K562 (cell line): ENCODE measurements around the gene CBFA2T3. TPM values are rescaled to one million over a fixed set of nuclear protein-coding genes. Genes with fewer than 3 reads are reported as not detected.

Source experiments
- BRD4 ChIP-seq: fragments of 200-600 bp; sonication (generic); IDR thresholded peaks from 2 replicates; pipeline ENCODE4 v1.6.1; 2017; ENCODE audit warnings: inconsistent platforms
- HDAC6 ChIP-seq: IDR thresholded peaks from 2 replicates; pipeline ENCODE4 v1.6.1; 2012; ENCODE audit warnings: low read depth, mild to moderate bottlenecking, control low read depth, inconsistent platforms, low read length, moderate library complexity
- HMG20B ChIP-seq: fragments of 250-450 bp; sonication (Bioruptor Pico); IDR thresholded peaks from 2 replicates; pipeline ENCODE4 v1.5.0; 2021; ENCODE audit warnings: mild to moderate bottlenecking
- MAFG ChIP-seq: fragments of 450-650 bp; conservative IDR thresholded peaks from 2 replicates; pipeline ENCODE4 v1.6.1; 2016; ENCODE audit warnings: missing genetic modification characterization, missing compliant biosample characterization
- MCM2 ChIP-seq: fragments of 450-650 bp; IDR thresholded peaks from 2 replicates; pipeline ENCODE4 v1.6.1; 2017; ENCODE audit warnings: low read depth, mild to moderate bottlenecking
- POU5F1 ChIP-seq: fragments of 150-350 bp; IDR thresholded peaks from 2 replicates; pipeline ENCODE4 v1.6.1; 2014; ENCODE audit warnings: borderline replicate concordance, low read length, low read depth, mild to moderate bottlenecking; ENCODE audit not compliant: partially characterized antibody
- RBM25 ChIP-seq: fragments of 200-400 bp; formaldehyde crosslinking; IDR thresholded peaks from 2 replicates; pipeline ENCODE4 v1.6.1; 2018; ENCODE audit warnings: low read length, low read depth, moderate library complexity; ENCODE audit not compliant: severe bottlenecking
- RREB1 ChIP-seq: fragments of 250-450 bp; sonication (Bioruptor Pico); IDR thresholded peaks from 2 replicates; pipeline ENCODE4 v1.4.0; 2020
- ZKSCAN1 ChIP-seq: fragments of 150-350 bp; IDR thresholded peaks from 2 replicates; pipeline ENCODE4 v1.6.1; 2016; ENCODE audit warnings: low read depth, low read length
- ZNF274 ChIP-seq: IDR thresholded peaks from 2 replicates; pipeline ENCODE4 v1.6.1; 2011; ENCODE audit warnings: low read depth, mild to moderate bottlenecking, low read length, moderate library complexity, borderline replicate concordance
- ZNF76 ChIP-seq: fragments of 250-450 bp; sonication (Bioruptor Pico); IDR thresholded peaks from 2 replicates; pipeline ENCODE4 v1.4.0; 2020; ENCODE audit warnings: mild to moderate bottlenecking, moderate library complexity, borderline replicate concordance
- polyA plus RNA-seq, 8 experiments: library from polyadenylated mRNA; depleted of rRNA in 4 of 8; stranded (reverse) in 5 of 8; unstranded in 3 of 8; fragments of >200 nt; fragmentation: Nextera tagmentation in 2 of 8; fragmentation: Illumina TruSeq in 1 of 8; extraction: Ambion mirVana in 2 of 8; extraction: Trizol in 1 of 8; gene quantifications; 2 replicates each; pipeline versions ENCODE4 v1.2.1 to v1.2.3, GENCODE V29; 2011 to 2014; ENCODE audit warnings: inconsistent platforms in 1 of 8, missing spikeins in 1 of 8
- total RNA-seq, 7 experiments: library from RNA; depleted of rRNA in 6 of 7; stranded (reverse); fragments of >200 nt in 6 of 7; fragmentation: Illumina TruSeq in 2 of 7; extraction: Trizol in 2 of 7; gene quantifications; 2 replicates each; pipeline versions ENCODE4 v1.2.1 to v1.2.3, GENCODE V29; 2011 to 2021; ENCODE audit warnings: low replicate concordance in 1 of 7
- TF ChIP-seq, protein P1 (sequence below): fragments of 250-450 bp; sonication (Bioruptor Pico); IDR thresholded peaks from 2 replicates; pipeline ENCODE4 v1.8.0; 2021; ENCODE audit warnings: moderate library complexity, mild to moderate bottlenecking, inconsistent platforms
- TF ChIP-seq, protein P2 (sequence below): fragments of 200-800 bp; sonication (Bioruptor generic); IDR thresholded peaks from 2 replicates; pipeline ENCODE4 v1.6.1; 2017; ENCODE audit warnings: missing genetic modification characterization, missing compliant biosample characterization
- TF ChIP-seq, protein P3 (sequence below): sonication (generic); formaldehyde crosslinking; IDR thresholded peaks from 2 replicates; pipeline ENCODE4 v1.8.0; 2023; ENCODE audit warnings: mild to moderate bottlenecking, missing genetic modification reagents

Gene CBFA2T3
- total and polyA plus RNA-seq, 9 of the 15 experiments (the other 6 are each of a cell fraction or from before 2014, with no cell fraction given) = 2.3 to 145 (median 6.7) TPM

GRCh38 chr16:89009343-89010209 is 32.6 kb upstream of the CBFA2T3 start (continued):
- TF ChIP-seq, protein P1, sequence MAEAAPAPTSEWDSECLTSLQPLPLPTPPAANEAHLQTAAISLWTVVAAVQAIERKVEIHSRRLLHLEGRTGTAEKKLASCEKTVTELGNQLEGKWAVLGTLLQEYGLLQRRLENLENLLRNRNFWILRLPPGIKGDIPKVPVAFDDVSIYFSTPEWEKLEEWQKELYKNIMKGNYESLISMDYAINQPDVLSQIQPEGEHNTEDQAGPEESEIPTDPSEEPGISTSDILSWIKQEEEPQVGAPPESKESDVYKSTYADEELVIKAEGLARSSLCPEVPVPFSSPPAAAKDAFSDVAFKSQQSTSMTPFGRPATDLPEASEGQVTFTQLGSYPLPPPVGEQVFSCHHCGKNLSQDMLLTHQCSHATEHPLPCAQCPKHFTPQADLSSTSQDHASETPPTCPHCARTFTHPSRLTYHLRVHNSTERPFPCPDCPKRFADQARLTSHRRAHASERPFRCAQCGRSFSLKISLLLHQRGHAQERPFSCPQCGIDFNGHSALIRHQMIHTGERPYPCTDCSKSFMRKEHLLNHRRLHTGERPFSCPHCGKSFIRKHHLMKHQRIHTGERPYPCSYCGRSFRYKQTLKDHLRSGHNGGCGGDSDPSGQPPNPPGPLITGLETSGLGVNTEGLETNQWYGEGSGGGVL (CRISPR knock-in tag) = no peak
- TF ChIP-seq MAFG (tag) (no peak), ZNF76 (CRISPR knock-in tag) (no peak), RREB1 (CRISPR knock-in tag) (no peak), ZNF274 (no peak), POU5F1 (no peak), BRD4 (no peak), HMG20B (no peak), ZKSCAN1 (no peak), MCM2 (no peak), RBM25 (no peak), HDAC6 (no peak)
- TF ChIP-seq, protein P2, sequence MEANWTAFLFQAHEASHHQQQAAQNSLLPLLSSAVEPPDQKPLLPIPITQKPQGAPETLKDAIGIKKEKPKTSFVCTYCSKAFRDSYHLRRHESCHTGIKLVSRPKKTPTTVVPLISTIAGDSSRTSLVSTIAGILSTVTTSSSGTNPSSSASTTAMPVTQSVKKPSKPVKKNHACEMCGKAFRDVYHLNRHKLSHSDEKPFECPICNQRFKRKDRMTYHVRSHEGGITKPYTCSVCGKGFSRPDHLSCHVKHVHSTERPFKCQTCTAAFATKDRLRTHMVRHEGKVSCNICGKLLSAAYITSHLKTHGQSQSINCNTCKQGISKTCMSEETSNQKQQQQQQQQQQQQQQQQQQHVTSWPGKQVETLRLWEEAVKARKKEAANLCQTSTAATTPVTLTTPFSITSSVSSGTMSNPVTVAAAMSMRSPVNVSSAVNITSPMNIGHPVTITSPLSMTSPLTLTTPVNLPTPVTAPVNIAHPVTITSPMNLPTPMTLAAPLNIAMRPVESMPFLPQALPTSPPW (CRISPR knock-in tag) = no peak
- TF ChIP-seq, protein P3, sequence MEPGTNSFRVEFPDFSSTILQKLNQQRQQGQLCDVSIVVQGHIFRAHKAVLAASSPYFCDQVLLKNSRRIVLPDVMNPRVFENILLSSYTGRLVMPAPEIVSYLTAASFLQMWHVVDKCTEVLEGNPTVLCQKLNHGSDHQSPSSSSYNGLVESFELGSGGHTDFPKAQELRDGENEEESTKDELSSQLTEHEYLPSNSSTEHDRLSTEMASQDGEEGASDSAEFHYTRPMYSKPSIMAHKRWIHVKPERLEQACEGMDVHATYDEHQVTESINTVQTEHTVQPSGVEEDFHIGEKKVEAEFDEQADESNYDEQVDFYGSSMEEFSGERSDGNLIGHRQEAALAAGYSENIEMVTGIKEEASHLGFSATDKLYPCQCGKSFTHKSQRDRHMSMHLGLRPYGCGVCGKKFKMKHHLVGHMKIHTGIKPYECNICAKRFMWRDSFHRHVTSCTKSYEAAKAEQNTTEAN = 0 out of 2 replicates have a peak, but pooled peaks have one; percentile 41
